Activated T-helper 17 cell treated with anti-CD3 and anti-CD28 coated beads, Interleukin-2, amount 50 U/mL, for 72 hours (primary cell): Measurements from ENCODE around the gene ADAMTS5. TPM values are rescaled to one million over a fixed set of nuclear protein-coding genes. Genes with fewer than 3 reads are reported as not detected.

Experiments used
- ATAC-seq: fragments of 150-1000 bp; cut with Tn5 transposase; replicated peaks from 2 replicates; pipeline ENCODE4 v1.10.0; 2021; ENCODE audit warnings: mild to moderate bottlenecking, moderate library complexity
- H3K27ac Mint-ChIP-seq: one replicate; pipeline ENCODE4 v1.8.0; 2022; ENCODE audit warnings: mixed read lengths
- H3K27me3 Mint-ChIP-seq: one replicate; pipeline ENCODE4 v1.8.0; 2022; ENCODE audit warnings: mixed read lengths
- H3K36me3 Mint-ChIP-seq: one replicate; pipeline ENCODE4 v1.8.0; 2022; ENCODE audit warnings: low read depth, mild to moderate bottlenecking, mixed read lengths
- H3K4me1 Mint-ChIP-seq: one replicate; pipeline ENCODE4 v1.8.0; 2022; ENCODE audit warnings: mixed read lengths
- H3K4me3 Mint-ChIP-seq: one replicate; pipeline ENCODE4 v1.8.0; 2022; ENCODE audit warnings: mild to moderate bottlenecking, mixed read lengths
- H3K9me3 Mint-ChIP-seq: one replicate; pipeline ENCODE4 v1.8.0; 2022; ENCODE audit warnings: mixed read lengths
- total RNA-seq, 2 donors: library from RNA; stranded (reverse); gene quantifications; one replicate each; pipeline ENCODE4 v1.2.3, GENCODE V29; 2022

Gene ADAMTS5
- total RNA-seq, 2 donors from 2014 or later: not detected

GRCh38 chr21:26888256-26888655, 78.6 kb downstream of the ADAMTS5 start:
- no peaks in the 10 kb centered on the region for H3K36me3 Mint-ChIP-seq

GRCh38 chr21:26887251-26887650, 79.6 kb downstream of the ADAMTS5 start:
- peaks cover 3% of the 10 kb centered on the region for H3K9me3 Mint-ChIP-seq
- H3K27ac Mint-ChIP-seq: no peak overlapping the region
- no peak for ATAC-seq
- H3K4me3 Mint-ChIP-seq: no peak overlapping the region
- H3K27me3 Mint-ChIP-seq: peaks cover 11% of the 10 kb centered on the region
- no peaks in the 10 kb centered on the region for H3K4me1 Mint-ChIP-seq
- no peaks in the 10 kb centered on the region for H3K36me3 Mint-ChIP-seq

More at GRCh38 chr21:26888256-26888655, 78.6 kb downstream of the ADAMTS5 start:
- peaks cover 3% of the 10 kb centered on the region for H3K9me3 Mint-ChIP-seq
- H3K4me3 Mint-ChIP-seq: no peak overlapping the region
- ATAC-seq: no peak
- no peaks in the 10 kb centered on the region for H3K4me1 Mint-ChIP-seq
- H3K27ac Mint-ChIP-seq: no peak overlapping the region
- peaks cover 11% of the 10 kb centered on the region for H3K27me3 Mint-ChIP-seq

- ATAC-seq: no peak
These were observed 82.5 kb downstream of the ADAMTS5 start for GRCh38 chr21:26884436-26884835.

GRCh38 chr21:26883768-26884167, 83.1 kb downstream of the ADAMTS5 start:
- Mint-ChIP-seq H3K27ac (no peak overlapping the region), H3K27me3 (peaks cover 11% of the 10 kb centered on the region)

More at GRCh38 chr21:26884436-26884835, 82.5 kb downstream of the ADAMTS5 start:
- H3K36me3 Mint-ChIP-seq: no peaks in the 10 kb centered on the region
- H3K27me3 Mint-ChIP-seq: peaks cover 11% of the 10 kb centered on the region
- no peak overlapping the region for H3K4me3 Mint-ChIP-seq
- no peaks in the 10 kb centered on the region for H3K4me1 Mint-ChIP-seq
- H3K9me3 Mint-ChIP-seq: peaks cover 3% of the 10 kb centered on the region
- H3K27ac Mint-ChIP-seq: no peak overlapping the region

GRCh38 chr21:26881504-26882228, 85.2 kb downstream of the ADAMTS5 start:
- no peak overlapping the region for H3K4me3 Mint-ChIP-seq
- H3K4me1 Mint-ChIP-seq: no peaks in the 10 kb centered on the region
- H3K36me3 Mint-ChIP-seq: no peaks in the 10 kb centered on the region
- no peaks in the 10 kb centered on the region for H3K9me3 Mint-ChIP-seq
- ATAC-seq: no peak
- no peak overlapping the region for H3K27ac Mint-ChIP-seq
- H3K27me3 Mint-ChIP-seq: peaks cover 6% of the 10 kb centered on the region

More at GRCh38 chr21:26883768-26884167, 83.1 kb downstream of the ADAMTS5 start:
- Mint-ChIP-seq H3K9me3 (peaks cover 3% of the 10 kb centered on the region), H3K36me3 (no peaks in the 10 kb centered on the region), H3K4me3 (no peak overlapping the region), H3K4me1 (no peaks in the 10 kb centered on the region)
- no peak for ATAC-seq

- Mint-ChIP-seq H3K9me3 (no peaks in the 10 kb centered on the region), H3K36me3 (no peaks in the 10 kb centered on the region), H3K27me3 (no peaks in the 10 kb centered on the region), H3K27ac (no peak overlapping the region), H3K4me1 (no peaks in the 10 kb centered on the region), H3K4me3 (no peak overlapping the region)
- ATAC-seq: no peak
These were observed 89.9 kb downstream of the ADAMTS5 start for GRCh38 chr21:26877018-26877417.

- H3K4me3 Mint-ChIP-seq: no peak overlapping the region
- ATAC-seq: no peak
- H3K27me3 Mint-ChIP-seq: no peaks in the 10 kb centered on the region
- H3K4me1 Mint-ChIP-seq: no peaks in the 10 kb centered on the region
- no peaks in the 10 kb centered on the region for H3K36me3 Mint-ChIP-seq
- H3K9me3 Mint-ChIP-seq: no peaks in the 10 kb centered on the region
- no peak overlapping the region for H3K27ac Mint-ChIP-seq
These were observed 92.5 kb downstream of the ADAMTS5 start for GRCh38 chr21:26874347-26874746.

Other genes with a start within 250 kb of the ADAMTS5 start
- under 1 TPM in 1 of 2 donors, not detected in 1; 0.05 TPM for gene ADAMTS1, start 121.7 kb downstream of the ADAMTS5 start, total RNA-seq